Activated CD4-positive, alpha-beta T cell treated with anti-CD3 and anti-CD28 coated beads, Interleukin-2, amount 50 U/mL, for 1 hour (primary cell): ENCODE data around the gene OR5AU1.
A peak's percentile ranks its signal among the peaks of the same experiment; 100 is the strongest.

Experiments
- DNase-seq: peaks from one replicate; pipeline ENCODE4 v3.0.0-alpha.2; 2020

OR5AU1 gene

DNA sequence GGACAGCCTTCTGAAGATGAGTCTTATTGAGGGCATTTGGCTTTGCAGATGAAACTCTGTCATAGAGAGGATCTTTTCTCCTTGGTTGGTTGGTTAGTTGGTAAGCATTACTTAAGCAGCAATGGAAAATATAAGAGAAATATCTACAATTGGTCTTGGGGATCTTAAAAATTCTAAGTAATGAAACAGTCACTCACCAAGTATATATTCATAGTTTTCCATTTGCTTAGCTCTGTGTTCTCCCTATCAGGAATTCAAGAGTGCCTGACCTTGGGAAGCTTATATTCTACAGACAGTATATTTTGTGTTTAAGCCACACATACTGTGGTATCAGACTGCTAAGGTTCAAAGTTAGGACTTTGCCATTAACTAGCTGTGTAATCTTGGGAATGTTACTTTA, at the start of gene OR5AU1:
Gene OR5AU1, minus strand, starts transcription at position 101 of the 400 bp plus-strand sequence. CDS start 191 bp downstream, outside the sequence.
- no peak for DNase-seq

DNA sequence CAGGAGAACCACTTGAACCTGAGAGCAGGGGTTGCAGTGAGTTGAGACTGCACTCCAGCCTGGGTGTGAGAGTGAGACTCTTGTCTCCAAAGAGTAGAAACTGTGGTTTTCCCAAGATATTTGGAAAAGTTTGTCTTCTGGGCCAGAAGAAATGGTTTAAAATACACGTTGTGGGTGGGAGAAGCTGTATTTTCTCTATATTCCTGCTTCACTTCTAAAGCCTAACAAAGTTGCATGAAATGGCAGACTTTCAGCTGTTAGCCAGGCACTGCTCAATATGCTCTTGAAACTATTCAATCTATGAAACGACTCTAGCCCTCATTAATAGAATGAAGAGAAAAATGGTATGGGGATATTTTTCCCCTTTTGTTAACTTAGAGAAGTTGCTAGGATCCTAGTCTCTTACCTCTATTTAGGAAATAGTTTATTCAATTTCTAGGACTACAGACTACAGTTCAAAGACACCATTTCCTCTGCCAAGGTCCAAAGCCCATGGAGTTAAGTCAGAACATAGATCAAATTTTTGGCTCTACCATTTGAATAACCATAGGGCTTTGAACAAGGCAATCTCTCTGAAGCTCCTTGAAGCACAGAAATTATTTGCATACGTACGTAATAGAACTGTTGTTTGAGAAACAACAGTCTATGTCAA, 49.3 kb upstream of the OR5AU1 start:
- DNase-seq: no peak

DNA sequence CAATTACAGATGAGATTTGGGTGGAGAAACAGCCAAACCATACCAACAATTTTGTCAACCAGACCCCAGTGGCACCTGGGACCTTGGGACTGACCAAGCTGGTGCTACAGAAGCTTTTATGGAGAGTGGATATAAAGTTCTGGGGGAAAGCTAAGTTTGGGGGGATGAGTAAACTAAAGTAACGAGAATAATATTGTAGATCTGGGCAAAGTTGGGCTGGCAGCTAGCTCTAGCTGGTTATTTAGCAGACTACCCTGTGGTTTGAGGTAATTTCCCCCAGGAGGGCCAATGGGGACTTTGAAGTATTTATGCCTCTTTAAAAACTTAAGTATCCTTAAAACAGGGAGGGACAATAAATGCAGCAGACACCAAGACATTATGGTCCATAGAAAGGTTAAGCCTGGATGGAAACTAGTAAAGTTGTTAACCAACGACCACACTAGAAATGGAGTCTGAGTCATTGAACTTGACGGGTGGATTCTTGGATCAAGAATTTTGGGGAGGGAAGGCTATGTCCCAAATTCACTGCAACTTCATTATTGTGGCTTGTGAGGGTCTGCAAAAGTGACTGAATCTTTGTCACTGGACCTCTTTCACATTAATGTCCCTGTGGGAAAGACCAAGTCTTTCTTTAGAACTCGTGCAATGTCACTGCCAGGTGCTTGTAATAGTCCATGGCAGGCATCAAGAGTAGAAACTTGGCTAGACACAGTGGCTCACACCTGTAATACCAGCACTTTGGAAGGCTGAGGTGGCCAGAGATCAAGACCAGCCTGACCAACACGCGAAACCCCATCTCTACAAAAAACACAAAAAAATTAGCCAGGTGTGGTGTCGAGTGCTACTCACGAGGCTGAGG, 48.5 kb upstream of the OR5AU1 start:
- no peak for DNase-seq

DNA sequence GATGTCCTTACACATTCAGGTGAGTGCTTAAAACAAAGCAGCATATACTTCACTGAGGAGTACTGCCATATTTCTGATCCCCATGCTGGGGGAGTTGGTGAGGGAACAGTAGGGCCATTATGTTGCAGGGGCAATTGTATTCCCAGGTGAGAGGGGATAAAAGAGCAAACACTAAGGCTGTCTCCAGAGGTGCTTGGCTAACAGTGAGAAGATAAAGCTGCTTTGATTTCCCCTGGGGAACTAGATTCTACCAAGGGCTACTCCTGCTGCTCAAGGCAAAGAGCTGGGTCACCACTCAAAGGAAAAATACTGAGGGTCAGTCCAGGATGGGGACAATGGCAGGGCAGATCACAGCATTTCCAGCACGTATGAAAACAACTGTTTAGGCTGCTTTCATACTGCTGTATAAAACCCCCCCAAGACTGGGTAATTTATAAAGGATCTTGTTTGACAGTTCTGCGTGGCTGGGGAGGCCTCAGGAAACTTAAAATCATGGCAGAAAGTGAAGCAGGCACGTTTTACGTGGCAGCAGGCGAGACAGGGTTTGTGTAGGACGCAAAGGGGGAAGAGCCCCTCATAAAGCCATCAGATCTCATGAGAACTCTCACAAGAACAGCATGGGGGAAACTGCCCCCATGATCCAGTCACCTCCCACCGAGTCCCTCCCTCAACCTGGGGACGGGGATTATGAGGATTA, 47.8 kb upstream of the OR5AU1 start:
- no peak for DNase-seq

DNA sequence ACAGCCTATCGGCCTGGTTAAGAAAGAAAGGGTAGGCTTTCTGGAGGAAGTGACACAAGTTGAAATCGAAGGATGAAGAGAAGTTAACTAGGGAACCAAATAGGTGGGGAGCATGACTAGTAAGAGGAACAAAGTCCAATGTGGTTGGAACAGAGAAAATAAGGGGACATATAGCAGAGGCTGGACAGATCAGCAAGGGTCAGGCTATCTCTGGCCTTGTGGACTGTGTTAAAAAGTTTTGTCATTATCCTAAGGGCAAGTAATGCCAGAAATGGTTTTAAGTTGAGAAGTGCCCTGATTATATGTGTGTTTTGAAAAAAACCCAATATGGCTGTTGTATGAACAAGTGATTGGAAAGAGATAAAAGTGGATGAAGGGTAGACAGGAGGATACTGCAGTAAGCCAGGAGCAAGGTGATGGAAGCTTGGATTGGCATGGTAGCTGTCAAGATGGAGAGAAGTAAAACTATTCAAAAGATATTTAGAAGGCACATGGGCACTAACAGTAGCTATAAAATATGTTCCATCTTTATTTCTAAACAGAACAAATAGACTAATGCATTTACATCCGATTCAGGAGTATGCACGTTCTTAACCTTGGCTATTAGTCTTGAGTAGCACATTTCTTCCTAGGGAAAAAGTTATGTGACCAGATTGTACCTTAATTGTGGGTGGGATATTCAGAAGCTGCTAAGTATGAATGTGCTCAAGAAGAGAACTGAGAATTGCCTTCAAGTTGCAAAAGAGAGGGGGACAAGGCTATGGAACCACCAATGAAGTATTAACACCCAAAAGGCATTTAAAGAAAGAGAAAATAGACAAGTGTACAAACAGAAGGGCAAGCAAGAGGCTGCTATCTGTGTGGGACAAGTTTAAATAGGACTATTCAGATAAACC, 46.8 kb upstream of the OR5AU1 start:
- DNase-seq: no peak

DNA sequence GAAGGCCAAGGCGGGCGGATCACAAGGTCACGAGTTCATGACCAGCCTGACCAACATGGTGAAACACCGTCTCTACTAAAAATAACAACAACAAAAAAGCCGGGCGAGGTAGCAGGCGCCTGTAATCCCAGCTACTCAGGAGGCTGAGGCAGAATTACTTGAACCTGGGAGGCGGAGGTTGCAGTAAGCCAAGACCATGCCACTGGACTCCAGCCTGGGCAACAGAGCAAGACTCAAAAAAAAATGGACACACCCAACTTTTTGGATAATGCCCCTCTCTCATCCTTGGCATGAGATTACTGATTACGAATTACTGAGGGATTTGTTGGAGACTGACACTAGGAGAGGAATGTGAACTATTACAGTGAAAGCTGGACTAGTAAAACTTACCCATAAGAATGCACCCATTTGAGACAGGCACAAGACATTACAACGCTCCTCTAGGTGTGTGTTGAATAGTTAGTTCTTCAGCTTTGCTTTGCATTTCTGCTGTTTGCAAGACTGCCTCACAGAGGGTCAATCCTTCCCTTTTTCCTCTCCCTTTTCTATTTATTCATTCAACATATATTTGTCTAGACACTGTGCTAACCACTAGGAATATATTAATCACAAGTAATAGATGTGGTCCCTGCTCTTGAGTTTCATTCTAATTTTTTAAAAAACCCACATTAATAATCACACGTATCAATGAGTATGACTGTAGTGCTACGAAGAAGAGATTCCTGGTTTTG, 46.0 kb upstream of the OR5AU1 start:
- DNase-seq: no peak

DNA sequence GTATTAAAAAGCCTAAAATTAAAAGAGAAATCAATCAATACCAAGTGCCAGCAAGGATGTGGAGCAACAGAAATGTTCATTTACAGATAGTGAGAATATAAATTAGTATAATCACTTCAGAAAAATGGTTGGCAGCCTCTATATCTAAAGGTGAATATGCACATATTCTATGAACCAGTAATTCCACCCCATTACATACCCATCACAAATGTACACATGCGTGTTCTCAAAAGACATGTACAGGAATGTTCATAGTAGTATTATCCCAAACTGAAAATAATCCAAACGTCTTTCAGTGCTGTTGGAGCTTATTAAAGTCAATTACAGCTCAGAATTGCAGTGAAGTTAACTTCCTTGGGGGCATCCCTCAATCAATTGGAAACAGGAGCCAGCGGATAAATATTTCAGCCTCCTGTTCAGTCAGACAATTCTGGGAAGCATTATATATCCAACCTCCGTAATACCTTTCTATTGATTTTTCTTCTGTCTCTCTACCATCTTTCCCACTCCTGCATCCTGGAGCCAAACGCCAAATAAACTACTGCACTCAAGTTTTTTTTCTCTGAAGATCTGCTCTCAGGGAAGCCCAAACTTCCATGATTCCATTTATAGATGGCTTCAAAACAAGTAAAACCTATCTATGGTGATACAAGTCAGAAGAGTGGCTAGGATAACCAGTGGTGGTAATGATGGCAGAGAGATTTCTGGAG, 45.0 kb upstream of the OR5AU1 start:
- no peak for DNase-seq

DNA sequence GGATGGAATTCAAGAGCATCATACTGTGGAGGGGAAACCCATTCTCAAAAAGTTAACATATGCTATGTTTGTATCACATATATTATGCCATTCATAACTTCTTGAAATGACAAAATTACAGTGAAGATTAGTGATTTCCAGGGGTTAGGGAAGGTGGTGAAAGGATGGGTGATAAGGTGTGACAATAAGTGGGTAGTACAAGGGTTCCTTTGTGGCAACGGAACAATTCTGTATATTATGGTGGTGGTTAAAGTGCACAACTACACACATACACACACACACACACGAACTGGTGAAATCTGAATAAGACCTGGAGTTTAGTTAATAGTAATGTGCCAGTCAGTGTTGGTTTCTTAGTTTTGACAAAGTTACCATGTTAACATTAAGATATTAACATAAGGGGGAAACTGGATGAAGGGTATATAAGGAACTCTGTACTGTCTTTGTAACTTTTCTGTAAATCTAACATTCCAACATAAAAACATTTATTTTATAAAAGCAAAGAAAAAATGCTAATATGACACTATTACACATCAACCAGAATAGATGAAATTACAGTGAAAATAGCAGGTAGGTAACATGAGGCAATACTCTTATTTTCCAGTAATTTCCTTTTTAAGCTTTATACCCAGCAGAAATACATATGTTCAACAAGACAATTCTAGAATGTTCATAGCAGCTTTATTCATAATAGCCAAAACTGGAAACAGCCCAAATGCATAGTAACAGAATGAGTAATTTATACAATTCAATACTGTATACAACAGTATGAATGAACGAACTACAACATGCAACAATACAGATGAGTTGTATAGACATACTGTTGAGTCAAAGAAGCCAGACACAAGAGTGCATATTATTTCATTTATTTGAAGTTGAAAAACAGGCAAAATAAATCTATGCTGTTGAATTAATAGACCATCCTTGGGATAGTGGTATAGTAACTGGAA, 44.0 kb upstream of the OR5AU1 start:
- no peak for DNase-seq

DNA sequence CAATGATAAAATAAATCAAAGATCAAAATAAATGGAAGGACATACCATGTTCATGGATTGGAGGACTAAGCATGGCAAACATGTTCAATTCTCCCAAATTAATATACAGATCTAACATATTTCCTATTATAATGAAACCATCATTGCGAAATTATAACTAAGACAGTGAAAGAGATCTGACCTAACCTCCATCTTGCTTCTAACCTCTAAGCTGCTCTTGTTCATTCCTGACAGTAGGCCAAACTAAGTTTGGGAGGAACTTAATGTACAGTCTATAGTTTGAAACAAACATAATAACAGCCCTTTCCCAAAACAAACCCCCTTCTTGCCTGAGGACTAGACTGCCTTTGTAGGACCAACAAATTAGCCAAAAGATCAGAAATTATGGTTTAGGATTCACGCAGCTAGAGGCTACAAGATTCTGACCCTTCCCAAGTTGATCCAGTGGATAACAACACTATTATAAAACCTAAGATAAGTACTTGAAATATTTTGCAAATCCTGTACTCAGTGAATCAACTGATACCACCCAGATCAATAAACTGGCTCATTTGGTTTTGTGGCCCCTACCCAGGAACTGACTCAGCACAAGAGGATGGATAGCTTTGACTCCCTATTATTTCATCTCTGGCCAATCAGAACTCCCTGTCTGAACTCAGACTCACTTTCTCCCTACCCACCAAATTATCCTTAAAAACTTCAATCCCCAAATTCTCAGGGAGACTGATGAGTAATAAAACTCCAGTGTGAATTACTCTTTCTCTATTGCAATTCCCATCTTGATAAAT, 41.7 kb upstream of the OR5AU1 start:
- no peak for DNase-seq

DNA sequence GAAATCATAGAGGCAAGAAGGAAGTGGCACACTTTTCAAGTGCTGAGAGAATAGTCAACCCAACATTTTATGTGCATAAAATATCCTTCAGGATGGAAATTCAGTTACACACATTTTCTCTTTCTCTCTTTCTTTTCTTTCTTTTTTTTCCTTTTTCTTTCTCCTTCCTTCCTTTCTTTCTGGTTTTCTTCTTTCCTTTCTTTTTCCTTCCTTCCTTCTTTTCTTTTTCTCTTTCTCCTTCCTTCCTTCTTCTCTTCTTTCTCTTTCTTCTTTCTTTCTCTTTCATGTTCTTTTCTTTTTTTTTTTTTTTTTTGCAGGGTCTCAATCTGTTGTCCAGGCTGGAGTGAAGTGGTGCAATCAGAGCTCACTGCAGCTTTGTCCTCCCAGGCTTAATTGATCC, 38.7 kb upstream of the OR5AU1 start:
- no peak for DNase-seq

DNA sequence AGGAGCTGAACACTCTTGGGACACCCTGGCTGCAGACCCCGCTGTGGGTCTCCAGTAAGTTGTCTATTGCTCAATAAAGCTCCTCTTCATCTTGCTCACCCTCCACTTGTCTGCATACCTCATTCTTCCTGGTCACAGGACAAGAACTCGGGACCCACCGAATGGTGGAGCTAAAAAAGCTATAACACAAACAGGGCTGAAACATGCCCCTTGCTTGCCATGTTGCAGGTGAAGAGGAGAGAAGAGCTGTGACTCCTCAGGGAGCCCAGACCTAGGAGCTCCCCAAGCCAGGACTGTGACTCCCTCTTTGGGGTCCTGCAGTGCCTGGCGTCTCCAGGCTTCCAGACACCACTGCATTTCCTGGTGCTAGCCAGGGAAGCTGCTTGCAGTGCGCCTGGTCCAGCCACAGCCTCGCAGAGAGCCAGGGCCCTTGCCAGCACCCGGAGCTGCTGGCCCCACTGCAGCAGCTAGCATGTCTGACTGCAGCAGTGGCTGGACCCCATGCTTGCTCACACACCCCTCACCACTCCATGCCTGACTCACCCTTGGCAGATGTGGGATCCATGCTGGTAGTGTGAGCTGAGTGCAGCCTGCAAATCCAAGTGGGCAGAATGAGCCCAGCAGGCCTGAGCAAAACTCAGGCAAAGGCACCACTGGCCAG, 37.1 kb upstream of the OR5AU1 start:
- DNase-seq: no peak

DNA sequence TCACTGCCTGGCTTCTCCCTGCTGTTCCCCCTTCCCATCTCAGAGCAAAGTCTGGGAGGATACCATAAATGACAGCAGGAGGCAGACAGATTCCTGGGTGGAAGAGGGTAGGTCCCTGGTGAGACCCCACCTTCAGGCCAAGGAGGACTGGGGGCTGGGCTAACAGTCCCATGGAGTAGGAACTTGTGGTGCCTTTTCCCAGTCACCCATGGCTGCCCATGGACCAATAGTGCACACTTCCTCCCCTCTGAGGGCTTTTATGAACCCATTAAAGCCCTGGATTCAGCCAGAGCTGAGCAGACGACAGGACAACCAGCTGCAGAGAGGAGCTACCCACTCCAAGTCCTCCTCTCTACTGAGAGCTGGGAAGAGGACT, 36.6 kb upstream of the OR5AU1 start:
- no peak for DNase-seq

DNA sequence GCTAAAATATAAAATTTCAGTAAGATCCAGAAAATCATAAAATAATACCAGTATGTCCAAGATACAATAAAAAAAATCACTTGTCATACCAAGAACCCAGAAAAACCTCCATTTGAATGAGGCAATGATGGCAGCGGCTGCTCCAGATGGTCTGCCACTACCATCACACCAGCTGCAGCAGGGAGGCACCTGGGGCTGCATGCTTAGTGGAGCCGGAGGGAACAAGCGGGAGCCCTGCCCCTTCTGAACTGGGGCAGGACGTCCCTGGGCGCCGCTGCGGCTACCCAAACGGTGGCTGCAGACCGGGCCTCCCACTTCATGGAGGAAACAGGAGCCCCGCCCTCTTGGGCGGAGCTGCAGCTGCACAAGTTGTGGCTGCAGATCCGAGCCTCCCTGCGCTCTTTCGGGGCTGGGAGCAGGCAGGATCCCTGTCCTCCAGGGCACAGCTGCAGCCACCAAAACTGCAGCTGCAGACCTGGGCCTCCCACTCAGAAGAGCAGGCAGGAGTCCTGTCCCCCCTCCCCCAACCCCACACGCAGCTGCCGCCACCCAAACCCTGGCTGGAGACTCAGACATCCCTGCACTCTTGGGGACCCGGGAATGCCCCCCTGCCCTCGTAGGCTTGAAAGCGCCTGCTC, 36.1 kb upstream of the OR5AU1 start:
- peak; percentile 65 for DNase-seq

DNA sequence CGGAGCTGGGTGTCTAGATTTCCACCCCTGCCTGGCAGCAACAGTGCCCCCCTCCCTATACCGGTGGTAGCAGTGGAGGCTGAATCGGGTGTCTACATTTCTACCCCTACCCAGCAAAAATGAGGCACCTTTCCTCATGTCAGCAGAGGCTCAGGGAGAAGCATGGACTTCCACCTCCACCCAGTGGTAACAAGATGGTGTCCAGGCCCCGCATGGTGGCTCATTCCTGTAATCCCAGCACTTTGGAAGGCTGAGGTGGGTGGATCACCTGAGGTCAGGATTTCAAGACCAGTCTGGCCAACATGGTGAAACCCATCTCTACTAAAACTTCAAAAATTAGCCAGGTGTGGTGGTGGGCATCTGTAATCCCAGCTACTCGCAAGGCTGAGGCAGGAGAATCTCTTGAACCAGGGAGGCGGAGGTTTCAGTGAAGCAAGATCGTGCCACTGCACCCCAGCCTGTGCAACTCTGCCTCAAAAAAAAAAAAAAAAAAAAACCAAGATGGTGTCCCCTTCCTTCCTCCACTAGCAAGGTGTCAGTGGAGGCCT, 35.5 kb upstream of the OR5AU1 start:
- no peak for DNase-seq

DNA sequence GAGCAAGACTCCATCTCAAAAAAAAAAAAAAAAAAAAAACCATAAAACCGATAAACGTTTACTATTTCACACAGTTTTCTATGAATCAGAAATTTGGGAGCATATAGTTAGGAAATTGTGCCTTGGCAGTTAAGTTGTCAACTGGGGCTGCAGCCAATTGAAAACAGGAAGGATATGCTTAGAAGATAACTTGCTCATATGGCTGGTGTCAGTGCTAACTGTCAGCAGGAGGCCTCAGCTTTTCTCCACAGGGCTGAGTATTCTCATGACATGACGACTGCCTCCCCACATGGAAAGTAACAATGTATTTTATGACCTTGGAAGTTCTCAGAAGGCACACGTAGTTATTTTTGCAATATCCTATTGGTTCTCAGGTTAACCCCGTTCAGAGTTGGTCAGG, 29.6 kb upstream of the OR5AU1 start:
- DNase-seq: no peak

DNA sequence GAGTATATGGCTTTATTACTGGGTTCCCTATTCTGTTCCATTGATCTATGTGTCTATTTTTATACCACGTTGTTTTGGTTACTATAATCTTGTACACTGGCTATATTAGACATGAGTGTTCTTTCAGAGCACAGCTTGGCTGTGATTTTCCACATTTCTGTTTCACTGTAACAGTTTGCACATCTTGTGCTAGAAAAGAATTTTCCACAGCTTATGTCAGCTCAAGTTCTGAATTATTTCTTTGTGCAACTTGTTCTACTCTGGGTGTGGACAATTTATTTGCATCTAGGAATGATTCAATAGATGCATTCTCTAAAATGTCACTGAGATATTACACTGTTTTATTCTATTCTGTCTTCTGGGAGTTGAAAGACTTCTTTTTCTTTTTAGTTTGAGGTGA, 28.4 kb upstream of the OR5AU1 start:
- no peak for DNase-seq

DNA sequence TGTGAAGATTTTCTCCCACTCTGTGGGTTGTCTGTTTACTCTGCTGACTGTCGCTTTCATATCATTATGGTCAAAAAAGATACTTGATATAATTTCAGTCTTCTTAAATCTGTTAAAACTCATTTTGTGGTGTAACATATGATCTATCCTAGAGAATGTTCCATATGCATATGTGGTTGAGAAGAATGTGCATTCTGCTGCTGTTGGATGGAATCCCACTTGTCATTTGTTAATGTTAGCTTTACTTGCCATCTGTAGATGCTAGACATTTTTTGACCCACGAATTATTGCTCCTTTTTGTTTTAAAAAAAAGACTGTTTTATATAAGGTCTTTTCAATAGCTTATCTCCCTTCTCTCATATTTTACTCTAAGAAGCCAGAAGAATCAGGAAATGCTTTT, 26.3 kb upstream of the OR5AU1 start:
- no peak for DNase-seq

DNA sequence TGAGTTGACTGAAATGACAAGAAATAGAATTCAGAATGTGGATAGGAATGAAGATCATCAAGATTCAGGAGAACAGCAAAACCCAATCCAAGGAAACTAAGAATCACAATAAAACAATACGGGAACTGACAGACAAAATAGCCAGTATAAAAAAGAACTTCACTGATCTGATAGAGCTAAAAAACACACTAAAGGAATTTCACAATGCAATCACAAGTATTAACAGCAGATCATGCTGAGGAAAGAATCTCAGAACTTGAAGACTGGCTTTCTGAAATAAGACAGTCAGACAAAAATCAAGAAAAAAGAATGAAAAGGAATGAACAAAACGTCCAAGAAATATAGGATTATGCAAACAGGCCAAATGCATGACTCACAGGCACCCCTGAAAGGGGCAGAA, 15.3 kb upstream of the OR5AU1 start:
- no peak for DNase-seq
